IgD-negative memory B cell (primary cell): Measurements from ENCODE around the gene PLAAT4. TPM values are rescaled to one million over a fixed set of nuclear protein-coding genes. Genes with fewer than 3 reads are reported as not detected.
A peak's percentile ranks its signal among the peaks of the same experiment; 100 is the strongest.

Source experiments
- H3K27ac Mint-ChIP-seq, 3 donors: one replicate each; pipeline ENCODE4 v1.8.0; 2020 to 2022; ENCODE audit warnings: mild to moderate bottlenecking in 3 of 3, mixed read lengths in 3 of 3, moderate library complexity in 1 of 3
- H3K27me3 Mint-ChIP-seq: one replicate; pipeline ENCODE4 v1.8.0; 2021; ENCODE audit warnings: mixed read lengths
- H3K36me3 Mint-ChIP-seq: one replicate; pipeline ENCODE4 v1.8.0; 2020; ENCODE audit warnings: mild to moderate bottlenecking, mixed read lengths
- H3K4me1 Mint-ChIP-seq, 3 donors: one replicate each; pipeline ENCODE4 v1.8.0; 2020 to 2022; ENCODE audit warnings: mixed read lengths in 3 of 3, mild to moderate bottlenecking in 1 of 3
- H3K4me3 Mint-ChIP-seq, 4 donors: one replicate each; pipeline ENCODE4 v1.8.0; 2020 to 2022; ENCODE audit warnings: mild to moderate bottlenecking in 4 of 4, mixed read lengths in 4 of 4, moderate library complexity in 3 of 4
- H3K9me3 Mint-ChIP-seq, 3 donors: one replicate each; pipeline ENCODE4 v1.8.0; 2020 to 2021; ENCODE audit warnings: mixed read lengths in 3 of 3, mild to moderate bottlenecking in 1 of 3
- polyA plus RNA-seq: library from polyadenylated mRNA; unstranded; fragments of 300-500 nt; fragmentation: Illumina TruSeq; gene quantifications from one replicate; pipeline ENCODE4 v1.2.3, GENCODE V29; 2021

PLAAT4 gene
- polyA plus RNA-seq, 1 donor from 2014 or later: 97.1 TPM

- Mint-ChIP-seq H3K36me3 (no peaks in the 10 kb centered on the region), H3K4me3 (no peak overlapping the region), H3K9me3 (peaks cover 5 to 12% (median 7%) of the 10 kb centered on the region in 3 donors), H3K27me3 (peaks cover 13% of the 10 kb centered on the region), H3K27ac (peak overlapping the region in 1 of 3 donors; percentile 16), H3K4me1 (no peaks in the 10 kb centered on the region)
These were observed 31.5 kb upstream of the PLAAT4 start for GRCh38 chr11:63504933-63505586.

- no peak within 1 kb of the TSS for H3K4me3 Mint-ChIP-seq
- H3K27me3 Mint-ChIP-seq: peaks cover 11% of the 10 kb centered on the region
- H3K4me1 Mint-ChIP-seq: no peaks in the 10 kb centered on the region
- H3K9me3 Mint-ChIP-seq: peaks cover 0 to 2% (median 2%) of the 10 kb centered on the region in 3 donors
- no peak within 1 kb of the TSS for H3K27ac Mint-ChIP-seq
- H3K36me3 Mint-ChIP-seq: no peaks in the 10 kb centered on the region
These were observed 30.6 kb upstream of the PLAAT4 start, which contains the start of gene LGALS12 for GRCh38 chr11:63505857-63506528. Gene LGALS12 (plus strand): TSS chr11:63506084. CDS start chr11:63506459, 375 bp downstream.

GRCh38 chr11:63506876-63507275, 29.7 kb upstream of the PLAAT4 start:
- H3K4me3 Mint-ChIP-seq: no peak overlapping the region
- H3K27me3 Mint-ChIP-seq: peaks cover 13% of the 10 kb centered on the region
- H3K27ac Mint-ChIP-seq: no peak overlapping the region

GRCh38 chr11:63507511-63507910, 29.1 kb upstream of the PLAAT4 start:
- Mint-ChIP-seq H3K36me3 (no peaks in the 10 kb centered on the region), H3K4me1 (no peaks in the 10 kb centered on the region), H3K9me3 (peaks cover 0 to 2% (median 0%) of the 10 kb centered on the region in 3 donors), H3K27ac (no peak overlapping the region), H3K4me3 (no peak overlapping the region), H3K27me3 (peaks cover 13% of the 10 kb centered on the region)

More at GRCh38 chr11:63506876-63507275, 29.7 kb upstream of the PLAAT4 start:
- no peaks in the 10 kb centered on the region for H3K4me1 Mint-ChIP-seq
- peaks cover 0 to 2% (median 0%) of the 10 kb centered on the region in 3 donors for H3K9me3 Mint-ChIP-seq
- H3K36me3 Mint-ChIP-seq: no peaks in the 10 kb centered on the region

- Mint-ChIP-seq H3K4me3 (no peak overlapping the region), H3K27me3 (peaks cover 13% of the 10 kb centered on the region), H3K27ac (no peak overlapping the region), H3K36me3 (no peaks in the 10 kb centered on the region), H3K9me3 (peaks cover 0 to 2% (median 0%) of the 10 kb centered on the region in 3 donors), H3K4me1 (no peaks in the 10 kb centered on the region)
These were observed 28.6 kb upstream of the PLAAT4 start for GRCh38 chr11:63508009-63508408.

- H3K27ac Mint-ChIP-seq: no peak overlapping the region
- H3K4me1 Mint-ChIP-seq: no peaks in the 10 kb centered on the region
- no peak overlapping the region for H3K4me3 Mint-ChIP-seq
- H3K27me3 Mint-ChIP-seq: peaks cover 13% of the 10 kb centered on the region
- H3K9me3 Mint-ChIP-seq: peaks cover 0 to 2% (median 0%) of the 10 kb centered on the region in 3 donors
- no peaks in the 10 kb centered on the region for H3K36me3 Mint-ChIP-seq
These were observed 27.9 kb upstream of the PLAAT4 start for GRCh38 chr11:63508745-63509144.

- Mint-ChIP-seq H3K9me3 (no peaks in the 10 kb centered on the region), H3K4me3 (no peak overlapping the region), H3K36me3 (no peaks in the 10 kb centered on the region), H3K4me1 (no peaks in the 10 kb centered on the region), H3K27ac (no peak overlapping the region), H3K27me3 (peaks cover 13% of the 10 kb centered on the region)
These were observed 26.1 kb upstream of the PLAAT4 start for GRCh38 chr11:63510360-63511047.

- Mint-ChIP-seq H3K4me3 (no peak overlapping the region), H3K36me3 (no peaks in the 10 kb centered on the region), H3K9me3 (no peaks in the 10 kb centered on the region), H3K27me3 (peaks cover 11% of the 10 kb centered on the region), H3K27ac (no peak overlapping the region), H3K4me1 (no peaks in the 10 kb centered on the region)
These were observed 25.4 kb upstream of the PLAAT4 start for GRCh38 chr11:63511048-63511748.

GRCh38 chr11:63512816-63513215, 23.8 kb upstream of the PLAAT4 start:
- H3K9me3 Mint-ChIP-seq: no peaks in the 10 kb centered on the region
- peaks cover 5% of the 10 kb centered on the region for H3K27me3 Mint-ChIP-seq
- H3K27ac Mint-ChIP-seq: peak overlapping the region in 1 of 3 donors; percentile 80

GRCh38 chr11:63516109-63516508, 20.5 kb upstream of the PLAAT4 start:
- peaks cover 0 to 4% (median 0%) of the 10 kb centered on the region in 3 donors for H3K4me1 Mint-ChIP-seq
- no peak overlapping the region for H3K4me3 Mint-ChIP-seq
- no peak overlapping the region for H3K27ac Mint-ChIP-seq
- no peaks in the 10 kb centered on the region for H3K36me3 Mint-ChIP-seq
- H3K27me3 Mint-ChIP-seq: peaks cover under 1% of the 10 kb centered on the region
- peaks cover 2 to 14% (median 10%) of the 10 kb centered on the region in 3 donors for H3K9me3 Mint-ChIP-seq

More at GRCh38 chr11:63512816-63513215, 23.8 kb upstream of the PLAAT4 start:
- Mint-ChIP-seq H3K36me3 (no peaks in the 10 kb centered on the region), H3K4me3 (no peak overlapping the region), H3K4me1 (no peaks in the 10 kb centered on the region)

- Mint-ChIP-seq H3K4me1 (peaks cover 0 to 4% (median 0%) of the 10 kb centered on the region in 3 donors), H3K36me3 (no peaks in the 10 kb centered on the region), H3K27me3 (no peaks in the 10 kb centered on the region), H3K4me3 (no peak overlapping the region), H3K9me3 (peaks cover 2 to 14% (median 10%) of the 10 kb centered on the region in 3 donors), H3K27ac (no peak overlapping the region)
These were observed 19.5 kb upstream of the PLAAT4 start for GRCh38 chr11:63517156-63517555.

GRCh38 chr11:63518548-63518947, 18.1 kb upstream of the PLAAT4 start:
- Mint-ChIP-seq H3K9me3 (peaks cover 2 to 17% (median 14%) of the 10 kb centered on the region in 3 donors), H3K36me3 (no peaks in the 10 kb centered on the region), H3K27me3 (peaks cover 2% of the 10 kb centered on the region), H3K27ac (no peak overlapping the region), H3K4me3 (no peak overlapping the region), H3K4me1 (peaks cover 0 to 4% (median 0%) of the 10 kb centered on the region in 3 donors)

GRCh38 chr11:63520606-63521170, 15.9 kb upstream of the PLAAT4 start:
- Mint-ChIP-seq H3K9me3 (peaks cover 2 to 19% (median 14%) of the 10 kb centered on the region in 3 donors), H3K4me1 (peaks cover 0 to 4% (median 0%) of the 10 kb centered on the region in 3 donors), H3K27me3 (peaks cover 5% of the 10 kb centered on the region), H3K4me3 (no peak overlapping the region), H3K36me3 (no peaks in the 10 kb centered on the region), H3K27ac (no peak overlapping the region)

GRCh38 chr11:63521896-63522295, 14.7 kb upstream of the PLAAT4 start:
- Mint-ChIP-seq H3K36me3 (no peaks in the 10 kb centered on the region), H3K4me1 (peaks cover 0 to 4% (median 0%) of the 10 kb centered on the region in 3 donors), H3K4me3 (no peak overlapping the region), H3K27ac (no peak overlapping the region), H3K27me3 (peaks cover 5% of the 10 kb centered on the region), H3K9me3 (peaks cover 2 to 19% (median 14%) of the 10 kb centered on the region in 3 donors)
